Measurements from ENCODE around the gene LNX1. TPM values are rescaled to one million over a fixed set of nuclear protein-coding genes. Genes with fewer than 3 reads are reported as not detected.

Gene LNX1
- total and polyA plus RNA-seq, 10 of the 15 experiments (the other 5 are each of a cell fraction or from before 2014, with no cell fraction given): 0.72 to 1.4 (median 1.0) TPM

- Histone ChIP-seq H3K9me3 (replicated peaks; ENCODE audit: control insufficient read depth, insufficient read depth, low read length) (peaks cover 7% of the 10 kb centered on the region; the same call in 2 of the 3 replicates), H3K4me1 (ENCODE audit: control insufficient read depth, insufficient read depth, low read length) (no peaks in the 10 kb centered on the region), H3K27ac (ENCODE audit: control insufficient read depth, insufficient read depth) (no peak overlapping the region), H3K4me2 (ENCODE audit: control insufficient read depth, insufficient read depth) (no peak overlapping the region), H3K79me2 (ENCODE audit: control insufficient read depth, insufficient read depth, low read length) (no peaks in the 10 kb centered on the region), H4K20me1 (ENCODE audit: control insufficient read depth, insufficient read depth) (no peaks in the 10 kb centered on the region), H3K27me3 (replicated peaks in 1 of 2; ENCODE audit: control insufficient read depth in 2 of 2, insufficient read depth in 2 of 2, low read length in 1 of 2) (no peaks in the 10 kb centered on the region), H2AFZ (ENCODE audit: control insufficient read depth, low read depth, low read length) (no peak overlapping the region), H3K9ac (ENCODE audit: control insufficient read depth, insufficient read depth, low read length) (no peak overlapping the region), H3K4me3 (no peak overlapping the region), H3K36me3 (ENCODE audit: control insufficient read depth in 2 of 2, insufficient read depth in 2 of 2, low read length in 1 of 2) (no peaks in the 10 kb centered on the region)
- no peak for DNase-seq (ENCODE audit: low read depth, low spot score)
- no peak for ATAC-seq
- ChIA-PET SMC1A (ENCODE audit: uncharacterized antibody, unreplicated experiment) (interaction anchor here (2.4 kb wide), 1 partner anchor 11 kb away, joined by 7 read pairs; no protein-coding TSS in a partner anchor), CTCF (interaction anchor here (1.6 kb wide), 1 partner anchor 40 kb away, joined by 3 read pairs; no protein-coding TSS in a partner anchor), POLR2A (no interaction called here), RAD21 (ENCODE audit: unreplicated experiment) (no interaction called here)
- TF ChIP-seq FOXM1 (IDR thresholded peaks at IDR 0.05; ENCODE audit: low read depth, low read length): no peak
- TF ChIP-seq ZNF274 (IDR thresholded peaks at IDR 0.05; ENCODE audit: insufficient read depth, insufficient read length): no peak
- TF ChIP-seq IRF4 (IDR thresholded peaks at IDR 0.05; ENCODE audit: low read depth, low read length): no peak
- TF ChIP-seq ZNF622 (IDR thresholded peaks at IDR 0.05): no peak
- TF ChIP-seq SMARCA5 (IDR thresholded peaks at IDR 0.05): no peak
- TF ChIP-seq ELK1 (IDR thresholded peaks at IDR 0.05; ENCODE audit: low read depth, low read length): no peak
- no peak for TF ChIP-seq NBN (IDR thresholded peaks at IDR 0.05)
- TF ChIP-seq CREM (IDR thresholded peaks at IDR 0.05; ENCODE audit: low read depth): no peak
- no peak for TF ChIP-seq CREB1 (IDR thresholded peaks at IDR 0.05; ENCODE audit: low read depth)
- FAIRE-seq: no peak
- intact Hi-C loops (cut with micrococcal nuclease; ENCODE audit: unreplicated experiment) (no loop called here), in situ Hi-C loops (cut with MboI) (no loop called here)
- 98% methylated on average over 3 of the region's 3 CpGs for WGBS (ENCODE audit: insufficient coverage, insufficient replicate concordance, low lambda C conversion rate, missing lambda C conversion rate)
- no TSS peak for BruUV-seq (replicated peaks)
Measured at GRCh38 chr4:53613428-53613827, 22.1 kb upstream of the LNX1 start.

All from GM12878 (cell line).